Measurements from ENCODE around the gene PCSK7.

PCSK7 gene

GRCh38 chr11:117188620-117189081 is 43.2 kb downstream of the PCSK7 start (continued):
- TF ChIP-seq ZNF518A (tag by site-specific recombination; conservative IDR thresholded peaks at IDR 0.05; ENCODE audit: low read depth) (no peak), ZNF658 (tag by site-specific recombination; IDR thresholded peaks at IDR 0.05) (no peak), ZBTB1 (tag by site-specific recombination; IDR thresholded peaks at IDR 0.05) (no peak), ZNF335 (tag by site-specific recombination; conservative IDR thresholded peaks at IDR 0.05) (no peak), GLIS1 (tag by site-specific recombination; IDR thresholded peaks at IDR 0.05) (no peak), ZBTB10 (tag by site-specific recombination; IDR thresholded peaks at IDR 0.05) (no peak), ZBTB6 (tag by site-specific recombination; IDR thresholded peaks at IDR 0.05) (no peak), ZNF629 (tag by site-specific recombination; IDR thresholded peaks at IDR 0.05) (no peak)
- TF ChIP-seq, protein P1, sequence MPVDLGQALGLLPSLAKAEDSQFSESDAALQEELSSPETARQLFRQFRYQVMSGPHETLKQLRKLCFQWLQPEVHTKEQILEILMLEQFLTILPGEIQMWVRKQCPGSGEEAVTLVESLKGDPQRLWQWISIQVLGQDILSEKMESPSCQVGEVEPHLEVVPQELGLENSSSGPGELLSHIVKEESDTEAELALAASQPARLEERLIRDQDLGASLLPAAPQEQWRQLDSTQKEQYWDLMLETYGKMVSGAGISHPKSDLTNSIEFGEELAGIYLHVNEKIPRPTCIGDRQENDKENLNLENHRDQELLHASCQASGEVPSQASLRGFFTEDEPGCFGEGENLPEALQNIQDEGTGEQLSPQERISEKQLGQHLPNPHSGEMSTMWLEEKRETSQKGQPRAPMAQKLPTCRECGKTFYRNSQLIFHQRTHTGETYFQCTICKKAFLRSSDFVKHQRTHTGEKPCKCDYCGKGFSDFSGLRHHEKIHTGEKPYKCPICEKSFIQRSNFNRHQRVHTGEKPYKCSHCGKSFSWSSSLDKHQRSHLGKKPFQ (tag by site-specific recombination; IDR thresholded peaks at IDR 0.05), result no peak

- H3K36me3 ChIP-seq (ENCODE audit: control insufficient read depth in 2 of 2, insufficient read depth in 1 of 2, low read length in 2 of 2), result peaks cover 0 to 79% of the 10 kb centered on the region in 2 experiments; a peak in 1 of 3 replicates
- no peak overlapping the region for H3K27ac ChIP-seq (ENCODE audit: extremely low read depth, low read depth, low read length)
- CTCF ChIA-PET, result interaction anchor here (1.1 kb wide), 1 partner anchor 34 kb away, joined by 3 read pairs; no protein-coding TSS in a partner anchor
- POLR2A ChIA-PET, result no interaction called here
- H3K4me1 ChIP-seq (ENCODE audit: control insufficient read depth, insufficient read depth, low read length), result no peaks in the 10 kb centered on the region
- no peak overlapping the region for H3K4me3 ChIP-seq (ENCODE audit: low read depth, low read length)
- H3K9me3 ChIP-seq (ENCODE audit: control insufficient read depth, insufficient read depth, low read depth, low read length), result no peaks in the 10 kb centered on the region
- TF ChIP-seq ZNF530 (tag by site-specific recombination; IDR thresholded peaks at IDR 0.05; ENCODE audit: low read depth), result no peak
- TF ChIP-seq ZNF830 (tag by site-specific recombination; IDR thresholded peaks at IDR 0.05; ENCODE audit: low read depth), result no peak
- TF ChIP-seq ZNF514 (tag by site-specific recombination; IDR thresholded peaks at IDR 0.05), result no peak
- no peak for TF ChIP-seq ZNF555 (tag by site-specific recombination; conservative IDR thresholded peaks at IDR 0.05)
- no peak for TF ChIP-seq ZBTB7A (tag by site-specific recombination; IDR thresholded peaks at IDR 0.05; ENCODE audit: low read depth)
- TF ChIP-seq, protein P2, sequence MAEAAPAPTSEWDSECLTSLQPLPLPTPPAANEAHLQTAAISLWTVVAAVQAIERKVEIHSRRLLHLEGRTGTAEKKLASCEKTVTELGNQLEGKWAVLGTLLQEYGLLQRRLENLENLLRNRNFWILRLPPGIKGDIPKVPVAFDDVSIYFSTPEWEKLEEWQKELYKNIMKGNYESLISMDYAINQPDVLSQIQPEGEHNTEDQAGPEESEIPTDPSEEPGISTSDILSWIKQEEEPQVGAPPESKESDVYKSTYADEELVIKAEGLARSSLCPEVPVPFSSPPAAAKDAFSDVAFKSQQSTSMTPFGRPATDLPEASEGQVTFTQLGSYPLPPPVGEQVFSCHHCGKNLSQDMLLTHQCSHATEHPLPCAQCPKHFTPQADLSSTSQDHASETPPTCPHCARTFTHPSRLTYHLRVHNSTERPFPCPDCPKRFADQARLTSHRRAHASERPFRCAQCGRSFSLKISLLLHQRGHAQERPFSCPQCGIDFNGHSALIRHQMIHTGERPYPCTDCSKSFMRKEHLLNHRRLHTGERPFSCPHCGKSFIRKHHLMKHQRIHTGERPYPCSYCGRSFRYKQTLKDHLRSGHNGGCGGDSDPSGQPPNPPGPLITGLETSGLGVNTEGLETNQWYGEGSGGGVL (tag by site-specific recombination; IDR thresholded peaks at IDR 0.05), result no peak
- TF ChIP-seq, protein P3, sequence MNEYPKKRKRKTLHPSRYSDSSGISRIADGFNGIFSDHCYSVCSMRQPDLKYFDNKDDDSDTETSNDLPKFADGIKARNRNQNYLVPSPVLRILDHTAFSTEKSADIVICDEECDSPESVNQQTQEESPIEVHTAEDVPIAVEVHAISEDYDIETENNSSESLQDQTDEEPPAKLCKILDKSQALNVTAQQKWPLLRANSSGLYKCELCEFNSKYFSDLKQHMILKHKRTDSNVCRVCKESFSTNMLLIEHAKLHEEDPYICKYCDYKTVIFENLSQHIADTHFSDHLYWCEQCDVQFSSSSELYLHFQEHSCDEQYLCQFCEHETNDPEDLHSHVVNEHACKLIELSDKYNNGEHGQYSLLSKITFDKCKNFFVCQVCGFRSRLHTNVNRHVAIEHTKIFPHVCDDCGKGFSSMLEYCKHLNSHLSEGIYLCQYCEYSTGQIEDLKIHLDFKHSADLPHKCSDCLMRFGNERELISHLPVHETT (tag by site-specific recombination; IDR thresholded peaks at IDR 0.05), result no peak
- TF ChIP-seq, protein P1 (tag by site-specific recombination; IDR thresholded peaks at IDR 0.05), result no peak
- TF ChIP-seq OVOL3 (tag by site-specific recombination; IDR thresholded peaks at IDR 0.05), result no peak
- no peak for TF ChIP-seq ZNF121 (tag by site-specific recombination; IDR thresholded peaks at IDR 0.05)
- TF ChIP-seq ZNF16 (tag by site-specific recombination; IDR thresholded peaks at IDR 0.05; ENCODE audit: low read depth), result no peak
- TF ChIP-seq BCL11B (tag by site-specific recombination; IDR thresholded peaks at IDR 0.05; ENCODE audit: low read depth), result no peak
These were observed 43.9 kb downstream of the PCSK7 start for GRCh38 chr11:117187799-117188481.

All from HEK293 (cell line).